Parathyroid adenoma (tissue), 2 donors: ENCODE measurements around the gene KAZN.

Experiments
- H2AFZ ChIP-seq: fragments of 300-600 bp; sonication (generic); one replicate; pipeline ENCODE4 v1.7.0; 2017; ENCODE audit warnings: antibody characterized with exemption, mild to moderate bottlenecking
- H3K27ac ChIP-seq: fragments of 300-600 bp; sonication (generic); one replicate; pipeline ENCODE4 v1.7.0; 2017
- H3K27me3 ChIP-seq: fragments of 300-600 bp; sonication (generic); one replicate; pipeline ENCODE4 v1.7.0; 2017; ENCODE audit warnings: low read length; ENCODE audit not compliant: control insufficient read depth, insufficient read depth
- H3K36me3 ChIP-seq: fragments of 300-600 bp; sonication (generic); one replicate; pipeline ENCODE4 v1.7.0; 2017; ENCODE audit warnings: low read length; ENCODE audit not compliant: control insufficient read depth, insufficient read depth
- H3K4me1 ChIP-seq: fragments of 300-600 bp; sonication (generic); one replicate; pipeline ENCODE4 v1.7.0; 2017; ENCODE audit warnings: control low read depth
- H3K4me2 ChIP-seq: fragments of 300-600 bp; sonication (generic); one replicate; pipeline ENCODE4 v1.7.0; 2017; ENCODE audit warnings: low read length
- H3K4me3 ChIP-seq: fragments of 300-600 bp; sonication (generic); one replicate; pipeline ENCODE4 v1.7.0; 2017; ENCODE audit warnings: low read depth, low read length
- H3K79me2 ChIP-seq: fragments of 300-600 bp; sonication (generic); one replicate; pipeline ENCODE4 v1.7.0; 2017; ENCODE audit warnings: control low read depth
- H3K9ac ChIP-seq: fragments of 300-600 bp; sonication (generic); one replicate; pipeline ENCODE4 v1.7.0; 2017; ENCODE audit warnings: mild to moderate bottlenecking
- H3K9me3 ChIP-seq: fragments of 300-600 bp; sonication (generic); one replicate; pipeline ENCODE4 v1.7.0; 2017; ENCODE audit warnings: low read length; ENCODE audit not compliant: control insufficient read depth
- CTCF ChIP-seq: fragments of 300-600 bp; sonication (generic); IDR thresholded peaks from one replicate; pipeline ENCODE4 v1.7.0; 2017; ENCODE audit warnings: antibody characterized with exemption, mild to moderate bottlenecking
- donor health status: primary hyperparathyroidism.

Gene KAZN

GRCh38 chr1:15014516-15014915 is 416.0 kb downstream of the KAZN start:
- Histone ChIP-seq H2AFZ (no peak overlapping the region), H3K79me2 (peaks cover 5% of the 10 kb centered on the region), H3K27me3 (no peaks in the 10 kb centered on the region), H3K4me1 (peaks cover 8% of the 10 kb centered on the region), H3K36me3 (no peaks in the 10 kb centered on the region), H3K9me3 (no peaks in the 10 kb centered on the region), H3K4me3 (no peak overlapping the region), H3K9ac (no peak overlapping the region), H3K4me2 (no peak overlapping the region), H3K27ac (no peak overlapping the region)
- no peak for TF ChIP-seq CTCF

- H3K9ac ChIP-seq, result no peak overlapping the region
- no peaks in the 10 kb centered on the region for H3K9me3 ChIP-seq
- peaks cover 5% of the 10 kb centered on the region for H3K79me2 ChIP-seq
- no peaks in the 10 kb centered on the region for H3K27me3 ChIP-seq
- TF ChIP-seq CTCF, result no peak
- no peak overlapping the region for H3K27ac ChIP-seq
- no peaks in the 10 kb centered on the region for H3K36me3 ChIP-seq
- no peak overlapping the region for H2AFZ ChIP-seq
- no peak overlapping the region for H3K4me2 ChIP-seq
- H3K4me1 ChIP-seq, result peaks cover 8% of the 10 kb centered on the region
- no peak overlapping the region for H3K4me3 ChIP-seq
Measured at GRCh38 chr1:15016001-15016400, 417.5 kb downstream of the KAZN start.

- Histone ChIP-seq H3K79me2 (peaks cover 5% of the 10 kb centered on the region), H3K4me1 (peaks cover 8% of the 10 kb centered on the region), H2AFZ (no peak overlapping the region), H3K4me3 (no peak overlapping the region), H3K4me2 (no peak overlapping the region), H3K27ac (no peak overlapping the region), H3K9me3 (no peaks in the 10 kb centered on the region), H3K9ac (no peak overlapping the region), H3K27me3 (no peaks in the 10 kb centered on the region), H3K36me3 (no peaks in the 10 kb centered on the region)
- TF ChIP-seq CTCF, result no peak
Measured at GRCh38 chr1:15016526-15016925, 418.0 kb downstream of the KAZN start.

GRCh38 chr1:15017120-15017519 is 418.6 kb downstream of the KAZN start:
- Histone ChIP-seq H3K4me2 (no peak overlapping the region), H3K79me2 (peaks cover 5% of the 10 kb centered on the region), H3K9me3 (no peaks in the 10 kb centered on the region), H2AFZ (no peak overlapping the region), H3K27ac (no peak overlapping the region), H3K4me3 (no peak overlapping the region), H3K27me3 (no peaks in the 10 kb centered on the region), H3K36me3 (no peaks in the 10 kb centered on the region), H3K9ac (no peak overlapping the region), H3K4me1 (peaks cover 8% of the 10 kb centered on the region)
- no peak for TF ChIP-seq CTCF

- Histone ChIP-seq H3K4me1 (peaks cover 12% of the 10 kb centered on the region), H3K4me2 (no peak overlapping the region), H3K4me3 (no peak overlapping the region), H2AFZ (no peak overlapping the region), H3K9ac (no peak overlapping the region), H3K27ac (no peak overlapping the region), H3K27me3 (no peaks in the 10 kb centered on the region), H3K9me3 (no peaks in the 10 kb centered on the region), H3K79me2 (peaks cover 5% of the 10 kb centered on the region), H3K36me3 (no peaks in the 10 kb centered on the region)
- TF ChIP-seq CTCF, result no peak
Measured at GRCh38 chr1:15018767-15019166, 420.3 kb downstream of the KAZN start.
